ENCODE measurements around the gene DAB2. TPM values are rescaled to one million over a fixed set of nuclear protein-coding genes. Genes with fewer than 3 reads are reported as not detected.

Gene DAB2
- total RNA-seq, 1 donor from 2014 or later = 63.6 TPM

DNA sequence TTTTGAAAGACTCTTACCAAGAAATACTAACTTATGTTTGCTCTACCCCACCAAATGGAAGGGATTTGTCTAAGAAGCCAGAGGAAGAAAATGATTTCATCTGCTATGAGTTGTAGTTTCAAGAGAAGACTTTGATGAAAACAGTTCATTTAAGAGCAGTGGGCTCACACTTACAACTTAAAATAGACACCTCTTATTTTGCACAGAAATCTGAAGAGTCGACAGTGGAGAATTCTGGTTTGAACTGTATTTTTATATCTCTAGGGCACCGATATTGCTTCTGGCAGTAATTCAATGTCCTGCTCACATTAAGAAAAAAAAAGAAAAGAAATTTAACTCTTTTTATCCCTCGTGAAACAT is 1.9 kb upstream of the DAB2 start:
- Mint-ChIP-seq H3K4me3 (peak overlapping the region; percentile 18), H3K27ac (peak overlapping the region; percentile 51), H3K36me3 (no peaks in the 10 kb centered on the region), H3K9me3 (no peaks in the 10 kb centered on the region), H3K4me1 (peaks cover 60% of the 10 kb centered on the region), H3K27me3 (ENCODE audit: low read depth) (no peaks in the 10 kb centered on the region)
- no peak for TF ChIP-seq CTCF (IDR thresholded peaks at IDR 0.05; ENCODE audit: unreplicated experiment)
- no peak for DNase-seq (ENCODE audit: low spot score in 2 of 2, unreplicated experiment in 2 of 2)

GRCh38 chr5:39426051-39426745 is 1.4 kb upstream of the DAB2 start:
- no peak for TF ChIP-seq CTCF (IDR thresholded peaks at IDR 0.05; ENCODE audit: unreplicated experiment)
- Mint-ChIP-seq H3K36me3 (no peaks in the 10 kb centered on the region), H3K9me3 (no peaks in the 10 kb centered on the region), H3K4me3 (peak overlapping the region; percentile 18), H3K27ac (peak overlapping the region; percentile 51), H3K27me3 (ENCODE audit: low read depth) (no peaks in the 10 kb centered on the region), H3K4me1 (peaks cover 64% of the 10 kb centered on the region)
- no peak for DNase-seq (ENCODE audit: low spot score in 2 of 2, unreplicated experiment in 2 of 2)

DNA sequence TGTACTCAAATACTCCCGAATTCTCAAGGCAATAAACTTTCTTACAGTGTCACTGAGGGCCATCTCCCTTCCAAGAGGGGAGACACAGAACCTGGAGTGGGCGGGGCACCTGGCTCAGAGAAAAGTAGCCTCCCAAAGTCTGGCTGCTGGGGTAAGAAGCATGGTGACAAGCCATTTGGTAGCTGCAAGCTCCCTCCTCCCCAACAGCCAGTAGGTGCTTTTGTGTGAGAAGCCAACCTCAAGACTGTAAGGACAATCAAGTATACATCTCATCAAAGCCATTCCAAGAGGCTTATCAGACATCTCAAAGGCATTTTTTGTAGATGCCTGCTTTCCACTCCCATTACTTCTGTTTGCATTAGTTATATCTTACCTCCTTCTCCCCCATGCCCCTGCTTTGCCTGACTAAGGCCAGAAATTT is 1.4 kb downstream of the DAB2 start:
- TF ChIP-seq CTCF (IDR thresholded peaks at IDR 0.05; ENCODE audit: unreplicated experiment) = no peak
- H3K27ac Mint-ChIP-seq = peak overlapping the region; percentile 73
- H3K4me1 Mint-ChIP-seq = peaks cover 79% of the 10 kb centered on the region
- H3K36me3 Mint-ChIP-seq = no peaks in the 10 kb centered on the region
- H3K4me3 Mint-ChIP-seq = peak overlapping the region; percentile 87
- H3K9me3 Mint-ChIP-seq = no peaks in the 10 kb centered on the region
- no peaks in the 10 kb centered on the region for H3K27me3 Mint-ChIP-seq (ENCODE audit: low read depth)
- no peak for DNase-seq (ENCODE audit: low spot score in 2 of 2, unreplicated experiment in 2 of 2)

DNA sequence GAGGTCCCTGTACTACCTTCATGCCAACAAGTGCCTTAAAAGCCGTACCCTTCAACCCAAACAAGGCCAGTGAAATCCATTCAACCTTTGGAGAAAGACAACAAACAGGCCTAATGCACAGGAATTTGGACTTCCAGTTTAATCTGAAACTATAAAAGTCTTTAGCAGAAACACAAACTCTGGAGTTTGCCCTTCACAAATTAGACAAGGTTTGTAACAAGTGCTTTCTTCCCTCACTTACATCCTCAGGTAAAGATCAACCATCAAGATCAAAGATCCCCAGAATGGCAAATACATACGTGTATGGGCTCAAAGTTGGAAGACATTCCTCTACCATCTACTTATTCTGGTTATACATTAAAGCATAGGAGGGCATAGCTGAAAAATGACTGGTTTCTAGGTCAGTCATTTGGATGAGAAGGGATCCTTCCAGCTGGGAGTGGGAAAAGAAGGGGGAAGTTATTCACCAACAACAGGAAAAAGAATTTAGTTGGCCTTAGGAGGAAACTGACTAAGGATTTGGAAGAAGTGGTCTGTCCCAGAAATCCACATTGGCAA is 2.0 kb downstream of the DAB2 start:
- Mint-ChIP-seq H3K36me3 (no peaks in the 10 kb centered on the region), H3K9me3 (no peaks in the 10 kb centered on the region), H3K27ac (peak overlapping the region; percentile 73), H3K4me1 (peaks cover 77% of the 10 kb centered on the region), H3K27me3 (ENCODE audit: low read depth) (no peaks in the 10 kb centered on the region), H3K4me3 (peak overlapping the region; percentile 87)
- DNase-seq (ENCODE audit: low spot score in 2 of 2, unreplicated experiment in 2 of 2) = no peak
- TF ChIP-seq CTCF (IDR thresholded peaks at IDR 0.05; ENCODE audit: unreplicated experiment) = no peak

- peaks cover 70% of the 10 kb centered on the region for H3K4me1 Mint-ChIP-seq
- no peaks in the 10 kb centered on the region for H3K36me3 Mint-ChIP-seq
- peak overlapping the region; percentile 87 for H3K4me3 Mint-ChIP-seq
- no peak for DNase-seq (ENCODE audit: low spot score in 2 of 2, unreplicated experiment in 2 of 2)
- peak overlapping the region; percentile 73 for H3K27ac Mint-ChIP-seq
- H3K27me3 Mint-ChIP-seq (ENCODE audit: low read depth) = no peaks in the 10 kb centered on the region
- no peak for TF ChIP-seq CTCF (IDR thresholded peaks at IDR 0.05; ENCODE audit: unreplicated experiment)
- no peaks in the 10 kb centered on the region for H3K9me3 Mint-ChIP-seq
These were observed 2.7 kb downstream of the DAB2 start for GRCh38 chr5:39422036-39422606.
